Breast epithelium (tissue), 4 donors: Measurements from ENCODE around the gene LRG1. TPM values are rescaled to one million over a fixed set of nuclear protein-coding genes. Genes with fewer than 3 reads are reported as not detected.

Experiments
- DNase-seq, 2 donors: peaks; one replicate each; pipeline ENCODE4 v3.0.0-alpha.2; 2019; ENCODE audit warnings: low spot score in 2 of 2
- H3K27ac ChIP-seq, 2 donors: fragments of 200-600 bp; sonication (generic) in 1 of 2; one replicate each; pipeline ENCODE4 v1.5.1; 2016 to 2019; ENCODE audit warnings: mild to moderate bottlenecking in 1 of 2
- H3K27me3 ChIP-seq, 2 donors: fragments of 200-600 bp; sonication (generic) in 1 of 2; one replicate each; pipeline versions ENCODE4 v1.5.1 to v1.6.0; 2017 to 2019; ENCODE audit warnings: control low read depth in 1 of 2, mild to moderate bottlenecking in 1 of 2
- H3K36me3 ChIP-seq: fragments of 200-600 bp; one replicate; pipeline ENCODE4 v1.5.1; 2019
- H3K4me1 ChIP-seq, 2 donors: fragments of 200-600 bp; sonication (generic); one replicate each; pipeline ENCODE4 v1.5.1; 2016 to 2019; ENCODE audit warnings: control low read depth in 1 of 2
- H3K4me3 ChIP-seq, 3 donors: fragments of 200-600 bp; sonication (generic); 1 replicate in 2 of 3; 2 replicates in 1 of 3; pipeline ENCODE4 v1.5.1; 2016 to 2019; ENCODE audit warnings: mild to moderate bottlenecking in 3 of 3, moderate library complexity in 2 of 3
- H3K9me3 ChIP-seq, 2 donors: fragments of 200-600 bp; sonication (generic) in 1 of 2; one replicate each; pipeline ENCODE4 v1.5.1; 2016 to 2019; ENCODE audit warnings: control low read depth in 1 of 2
- CTCF ChIP-seq, 3 donors: fragments of 450-650 bp; IDR thresholded peaks; one replicate each; pipeline ENCODE4 v1.5.1; 2016 to 2017; ENCODE audit warnings: antibody characterized with exemption in 3 of 3, mild to moderate bottlenecking in 3 of 3, moderate library complexity in 3 of 3
- POLR2A ChIP-seq: fragments of 450-650 bp; IDR thresholded peaks from one replicate; pipeline ENCODE4 v1.6.1; 2016; ENCODE audit warnings: antibody characterized with exemption, mild to moderate bottlenecking, moderate library complexity
- POLR2AphosphoS5 ChIP-seq, 3 donors: sonication (generic); formaldehyde crosslinking; IDR thresholded peaks; one replicate each; pipeline ENCODE4 v1.6.1; 2017; ENCODE audit warnings: antibody characterized with exemption in 3 of 3
- intact Hi-C: fragments of 100-400 bp; cut with DNase I; formaldehyde crosslinking; loops from one replicate; pipeline ENCODE4 v1.15.1; 2023; ENCODE audit warnings: low total_unique reads
- total RNA-seq, 3 donors: library from RNA; depleted of rRNA; stranded (reverse); fragments of >200 nt; gene quantifications; one replicate each; pipeline ENCODE4 v1.1.0, GENCODE V29; 2016

The LRG1 gene
- total RNA-seq, 3 donors from 2014 or later = 0.64 to 14.7 (median 5.7) TPM

- Histone ChIP-seq H3K4me1 (no peaks in the 10 kb centered on the region), H3K27me3 (peaks cover 0 to 4% of the 10 kb centered on the region in 2 donors), H3K9me3 (no peaks in the 10 kb centered on the region), H3K27ac (no peak overlapping the region), H3K36me3 (no peaks in the 10 kb centered on the region), H3K4me3 (peak overlapping the region; percentile 28 to 58 (median 40))
- peak; percentile 96 to 99 (median 96) for TF ChIP-seq CTCF (IDR thresholded peaks at IDR 0.05)
- TF ChIP-seq POLR2AphosphoS5 (IDR thresholded peaks at IDR 0.05) = no peak
- intact Hi-C loops = loop anchor here (10.0 kb wide), 1 partner anchor 1007 kb away; the partner anchor contains the start of gene TINCR
- DNase-seq = no peak
Observed at GRCh38 chr19:4557971-4558941, 18.4 kb upstream of the LRG1 start.

GRCh38 chr19:4557144-4557970, 17.5 kb upstream of the LRG1 start:
- H3K36me3 ChIP-seq = no peaks in the 10 kb centered on the region
- peak overlapping the region in 2 of 3 donors; percentile 40 to 55 for H3K4me3 ChIP-seq
- intact Hi-C loops = loop anchor here (10.0 kb wide), 1 partner anchor 1007 kb away; the partner anchor contains the start of gene TINCR
- no peaks in the 10 kb centered on the region for H3K4me1 ChIP-seq
- no peaks in the 10 kb centered on the region for H3K9me3 ChIP-seq
- TF ChIP-seq POLR2A (no peak), POLR2AphosphoS5 (IDR thresholded peaks at IDR 0.05) (no peak), CTCF (IDR thresholded peaks at IDR 0.05) (no peak)
- peaks cover 0 to 4% of the 10 kb centered on the region in 2 donors for H3K27me3 ChIP-seq
- DNase-seq = no peak
- no peak overlapping the region for H3K27ac ChIP-seq

- Histone ChIP-seq H3K4me1 (no peaks in the 10 kb centered on the region), H3K27me3 (peaks cover 0 to 4% of the 10 kb centered on the region in 2 donors), H3K27ac (no peak overlapping the region), H3K36me3 (no peaks in the 10 kb centered on the region), H3K9me3 (no peaks in the 10 kb centered on the region), H3K4me3 (no peak overlapping the region)
- intact Hi-C loops = loop anchor here (10.0 kb wide), 1 partner anchor 1008 kb away; the partner anchor contains the start of gene TINCR
- no peak for TF ChIP-seq POLR2AphosphoS5 (IDR thresholded peaks at IDR 0.05)
- TF ChIP-seq POLR2A = no peak
- TF ChIP-seq CTCF (IDR thresholded peaks at IDR 0.05) = no peak
- DNase-seq = no peak
Observed at GRCh38 chr19:4556597-4557127, 16.8 kb upstream of the LRG1 start.

- H3K27me3 ChIP-seq = peaks cover 0 to 4% of the 10 kb centered on the region in 2 donors
- DNase-seq = no peak
- no peaks in the 10 kb centered on the region for H3K9me3 ChIP-seq
- no peaks in the 10 kb centered on the region for H3K4me1 ChIP-seq
- intact Hi-C loops = loop anchor here (10.0 kb wide), 1 partner anchor 1009 kb away; the partner anchor contains the start of gene TINCR
- H3K4me3 ChIP-seq = no peak overlapping the region
- TF ChIP-seq CTCF (IDR thresholded peaks at IDR 0.05) = no peak
- no peak overlapping the region for H3K27ac ChIP-seq
- H3K36me3 ChIP-seq = no peaks in the 10 kb centered on the region
Observed at GRCh38 chr19:4555657-4556561, 16.1 kb upstream of the LRG1 start.
